HepG2 (cell line): ENCODE results near the gene ADARB2. TPM values are rescaled to one million over a fixed set of nuclear protein-coding genes. Genes with fewer than 3 reads are reported as not detected.

ENCODE experiments used
- ETV5 ChIP-seq: IDR thresholded peaks from 2 replicates; pipeline ENCODE4 v1.6.1; 2018; ENCODE audit warnings: missing biosample characterization, missing genetic modification reagents, inconsistent platforms, borderline replicate concordance
- KDM6A ChIP-seq: IDR thresholded peaks from 2 replicates; pipeline ENCODE4 v1.6.1; 2016; ENCODE audit warnings: low read depth
- ONECUT2 ChIP-seq: sonication (generic); formaldehyde crosslinking; IDR thresholded peaks from 2 replicates; pipeline ENCODE4 v1.4.0; 2020; ENCODE audit warnings: missing genetic modification reagents
- ZBTB1 ChIP-seq: sonication (generic); formaldehyde crosslinking; IDR thresholded peaks from 2 replicates; pipeline ENCODE4 v1.4.0; 2020; ENCODE audit warnings: missing genetic modification reagents, borderline replicate concordance
- ZC3H4 ChIP-seq: sonication (generic); formaldehyde crosslinking; IDR thresholded peaks from 2 replicates; pipeline ENCODE4 v1.4.0; 2020; ENCODE audit warnings: missing genetic modification reagents, borderline replicate concordance
- ZNF737 ChIP-seq: sonication (generic); formaldehyde crosslinking; IDR thresholded peaks from 2 replicates; pipeline ENCODE4 v1.5.0; 2020; ENCODE audit warnings: missing genetic modification reagents, mild to moderate bottlenecking, borderline replicate concordance
- polyA plus RNA-seq, 8 experiments: library from polyadenylated mRNA; depleted of rRNA in 3 of 8; stranded (reverse) in 7 of 8; unstranded in 1 of 8; fragments of >200 nt; fragmentation: Illumina TruSeq in 4 of 8; extraction: Trizol in 4 of 8; gene quantifications; 2 replicates each; pipeline versions ENCODE4 v1.2.1 to v1.2.3, GENCODE V29; 2011 to 2016; ENCODE audit warnings: low read depth in 4 of 8, missing spikeins in 1 of 8, mixed read lengths in 1 of 8; ENCODE audit not compliant: insufficient read depth in 1 of 8
- total RNA-seq, 5 experiments: library from RNA; depleted of rRNA; stranded (reverse); fragments of >200 nt; fragmentation: Illumina TruSeq; extraction: Trizol; gene quantifications; 2 replicates each; pipeline ENCODE4 v1.2.3, GENCODE V29; 2016; ENCODE audit warnings: low read depth in 1 of 5
- TF ChIP-seq, protein P1 (sequence below): sonication (generic); formaldehyde crosslinking; IDR thresholded peaks from 2 replicates; pipeline ENCODE4 v1.5.0; 2020; ENCODE audit warnings: mild to moderate bottlenecking, missing genetic modification reagents
- TF ChIP-seq, protein P2 (sequence below): sonication (generic); formaldehyde crosslinking; IDR thresholded peaks from 2 replicates; pipeline ENCODE4 v1.5.1; 2020; ENCODE audit warnings: missing genetic modification reagents, mild to moderate bottlenecking, borderline replicate concordance
- TF ChIP-seq, protein P3 (sequence below): sonication (generic); formaldehyde crosslinking; IDR thresholded peaks from 2 replicates; pipeline ENCODE4 v1.8.1; 2023; ENCODE audit warnings: mild to moderate bottlenecking, inconsistent platforms, moderate library complexity, missing genetic modification reagents, borderline replicate concordance

Gene ADARB2
- total and polyA plus RNA-seq, 2 of the 13 experiments (the other 11 are each of a cell fraction or from before 2014, with no cell fraction given), result not detected

DNA sequence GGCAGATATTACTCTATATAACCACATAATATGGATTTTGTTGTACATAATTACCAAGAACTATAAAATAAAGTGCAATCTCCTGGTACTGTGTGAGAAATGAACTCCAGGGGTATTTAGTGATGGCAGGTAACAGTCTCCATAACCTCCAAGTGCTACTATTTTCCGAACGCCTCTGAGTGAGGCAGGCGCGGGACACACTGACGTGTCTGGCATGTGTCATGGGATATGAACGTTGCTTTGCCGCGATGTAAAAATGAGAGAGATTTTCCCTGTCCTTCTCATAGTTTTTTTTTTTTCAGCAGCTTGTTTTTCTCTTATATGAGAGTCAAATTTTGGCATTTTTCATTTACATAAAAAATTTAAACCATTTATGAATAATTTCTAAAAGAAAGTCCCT, 3.6 kb downstream of the ADARB2 start (continued):
- TF ChIP-seq, protein P1, sequence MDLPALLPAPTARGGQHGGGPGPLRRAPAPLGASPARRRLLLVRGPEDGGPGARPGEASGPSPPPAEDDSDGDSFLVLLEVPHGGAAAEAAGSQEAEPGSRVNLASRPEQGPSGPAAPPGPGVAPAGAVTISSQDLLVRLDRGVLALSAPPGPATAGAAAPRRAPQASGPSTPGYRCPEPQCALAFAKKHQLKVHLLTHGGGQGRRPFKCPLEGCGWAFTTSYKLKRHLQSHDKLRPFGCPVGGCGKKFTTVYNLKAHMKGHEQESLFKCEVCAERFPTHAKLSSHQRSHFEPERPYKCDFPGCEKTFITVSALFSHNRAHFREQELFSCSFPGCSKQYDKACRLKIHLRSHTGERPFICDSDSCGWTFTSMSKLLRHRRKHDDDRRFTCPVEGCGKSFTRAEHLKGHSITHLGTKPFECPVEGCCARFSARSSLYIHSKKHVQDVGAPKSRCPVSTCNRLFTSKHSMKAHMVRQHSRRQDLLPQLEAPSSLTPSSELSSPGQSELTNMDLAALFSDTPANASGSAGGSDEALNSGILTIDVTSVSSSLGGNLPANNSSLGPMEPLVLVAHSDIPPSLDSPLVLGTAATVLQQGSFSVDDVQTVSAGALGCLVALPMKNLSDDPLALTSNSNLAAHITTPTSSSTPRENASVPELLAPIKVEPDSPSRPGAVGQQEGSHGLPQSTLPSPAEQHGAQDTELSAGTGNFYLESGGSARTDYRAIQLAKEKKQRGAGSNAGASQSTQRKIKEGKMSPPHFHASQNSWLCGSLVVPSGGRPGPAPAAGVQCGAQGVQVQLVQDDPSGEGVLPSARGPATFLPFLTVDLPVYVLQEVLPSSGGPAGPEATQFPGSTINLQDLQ (CRISPR knock-in tag), result no peak
- TF ChIP-seq ZBTB1 (CRISPR knock-in tag), result no peak
- TF ChIP-seq ONECUT2 (CRISPR knock-in tag), result no peak
- no peak for TF ChIP-seq ZNF737 (CRISPR knock-in tag)
- no peak for TF ChIP-seq ETV5 (CRISPR knock-in tag)
- no peak for TF ChIP-seq KDM6A (CRISPR knock-in tag)
- TF ChIP-seq, protein P2, sequence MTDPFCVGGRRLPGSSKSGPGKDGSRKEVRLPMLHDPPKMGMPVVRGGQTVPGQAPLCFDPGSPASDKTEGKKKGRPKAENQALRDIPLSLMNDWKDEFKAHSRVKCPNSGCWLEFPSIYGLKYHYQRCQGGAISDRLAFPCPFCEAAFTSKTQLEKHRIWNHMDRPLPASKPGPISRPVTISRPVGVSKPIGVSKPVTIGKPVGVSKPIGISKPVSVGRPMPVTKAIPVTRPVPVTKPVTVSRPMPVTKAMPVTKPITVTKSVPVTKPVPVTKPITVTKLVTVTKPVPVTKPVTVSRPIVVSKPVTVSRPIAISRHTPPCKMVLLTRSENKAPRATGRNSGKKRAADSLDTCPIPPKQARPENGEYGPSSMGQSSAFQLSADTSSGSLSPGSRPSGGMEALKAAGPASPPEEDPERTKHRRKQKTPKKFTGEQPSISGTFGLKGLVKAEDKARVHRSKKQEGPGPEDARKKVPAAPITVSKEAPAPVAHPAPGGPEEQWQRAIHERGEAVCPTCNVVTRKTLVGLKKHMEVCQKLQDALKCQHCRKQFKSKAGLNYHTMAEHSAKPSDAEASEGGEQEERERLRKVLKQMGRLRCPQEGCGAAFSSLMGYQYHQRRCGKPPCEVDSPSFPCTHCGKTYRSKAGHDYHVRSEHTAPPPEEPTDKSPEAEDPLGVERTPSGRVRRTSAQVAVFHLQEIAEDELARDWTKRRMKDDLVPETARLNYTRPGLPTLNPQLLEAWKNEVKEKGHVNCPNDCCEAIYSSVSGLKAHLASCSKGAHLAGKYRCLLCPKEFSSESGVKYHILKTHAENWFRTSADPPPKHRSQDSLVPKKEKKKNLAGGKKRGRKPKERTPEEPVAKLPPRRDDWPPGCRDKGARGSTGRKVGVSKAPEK (CRISPR knock-in tag), result no peak
- TF ChIP-seq, protein P3, sequence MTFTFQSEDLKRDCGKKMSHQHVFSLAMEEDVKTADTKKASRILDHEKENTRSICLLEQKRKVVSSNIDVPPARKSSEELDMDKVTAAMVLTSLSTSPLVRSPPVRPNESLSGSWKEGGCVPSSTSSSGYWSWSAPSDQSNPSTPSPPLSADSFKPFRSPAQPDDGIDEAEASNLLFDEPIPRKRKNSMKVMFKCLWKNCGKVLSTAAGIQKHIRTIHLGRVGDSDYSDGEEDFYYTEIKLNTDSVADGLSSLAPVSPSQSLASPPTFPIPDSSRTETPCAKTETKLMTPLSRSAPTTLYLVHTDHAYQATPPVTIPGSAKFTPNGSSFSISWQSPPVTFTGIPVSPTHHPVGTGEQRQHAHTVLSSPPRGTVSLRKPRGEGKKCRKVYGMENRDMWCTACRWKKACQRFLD (CRISPR knock-in tag), result no peak
- TF ChIP-seq ZC3H4, result no peak
